Endothelial cell (in vitro differentiated cells): Measurements from ENCODE around the gene NIM1K. TPM values are rescaled to one million over a fixed set of nuclear protein-coding genes. Genes with fewer than 3 reads are reported as not detected.

Experiments used
- DNase-seq: peaks from one replicate; pipeline ENCODE4 v3.0.0; 2021; ENCODE audit warnings: low spot score
- H3K27ac Mint-ChIP-seq: one replicate; pipeline ENCODE4 v1.8.0; 2021; ENCODE audit warnings: mixed read lengths, inconsistent platforms; ENCODE audit not compliant: unreplicated experiment
- H3K27me3 Mint-ChIP-seq: one replicate; pipeline ENCODE4 v1.8.0; 2021; ENCODE audit warnings: mild to moderate bottlenecking, moderate library complexity, mixed read lengths, inconsistent platforms; ENCODE audit not compliant: unreplicated experiment
- H3K36me3 Mint-ChIP-seq: one replicate; pipeline ENCODE4 v1.8.0; 2021; ENCODE audit warnings: mild to moderate bottlenecking, low read depth, mixed read lengths, inconsistent platforms; ENCODE audit not compliant: unreplicated experiment
- H3K4me1 Mint-ChIP-seq: one replicate; pipeline ENCODE4 v1.8.0; 2021; ENCODE audit warnings: mild to moderate bottlenecking, mixed read lengths, inconsistent platforms; ENCODE audit not compliant: unreplicated experiment
- H3K4me3 Mint-ChIP-seq: one replicate; pipeline ENCODE4 v1.8.0; 2021; ENCODE audit warnings: mild to moderate bottlenecking, mixed read lengths, inconsistent platforms; ENCODE audit not compliant: unreplicated experiment
- H3K9me3 Mint-ChIP-seq: one replicate; pipeline ENCODE4 v1.8.0; 2021; ENCODE audit warnings: mixed read lengths, inconsistent platforms; ENCODE audit not compliant: unreplicated experiment
- total RNA-seq: library from RNA; stranded (reverse); fragmentation: NEBNext Ultra II Directional; extraction: Animal tissue kit (Norgen Biotek cat#: 25700); gene quantifications from one replicate; pipeline ENCODE4 v1.2.1, GENCODE V29; 2021; ENCODE audit not compliant: unreplicated experiment
- TF ChIP-seq, protein P1 (sequence below): fragments of 200-600 bp; sonication (generic); IDR thresholded peaks from one replicate; pipeline ENCODE4 v1.5.0; 2021; ENCODE audit warnings: antibody characterized with exemption; ENCODE audit not compliant: unreplicated experiment

Gene NIM1K
- total RNA-seq, 1 donor from 2014 or later: 0.15 TPM

DNA sequence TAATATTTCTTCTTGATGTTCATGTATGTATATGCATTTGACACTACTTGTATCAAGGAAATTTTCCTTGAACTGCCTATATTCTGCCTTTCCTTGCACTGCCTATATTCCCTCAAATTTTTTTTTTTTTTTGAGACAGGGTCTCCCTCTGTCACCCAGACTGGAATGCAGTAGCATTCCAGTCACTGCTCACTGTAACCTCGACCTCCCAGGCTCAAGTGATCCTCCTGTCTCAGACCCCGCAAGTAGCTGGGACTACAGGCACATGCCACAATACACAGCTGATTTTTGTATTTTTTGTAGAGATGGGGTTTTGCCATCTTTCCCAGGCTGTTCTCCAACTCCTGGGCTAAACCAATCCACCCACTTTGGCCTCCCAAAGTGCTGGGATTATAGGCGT, 117.1 kb downstream of the NIM1K start:
- Mint-ChIP-seq H3K4me1 (peaks cover 55% of the 10 kb centered on the region), H3K27me3 (peaks cover 10% of the 10 kb centered on the region), H3K36me3 (peaks cover 11% of the 10 kb centered on the region), H3K27ac (peak overlapping the region; percentile 81), H3K4me3 (peak overlapping the region; percentile 37), H3K9me3 (peaks cover 4% of the 10 kb centered on the region)
- TF ChIP-seq, protein P1, sequence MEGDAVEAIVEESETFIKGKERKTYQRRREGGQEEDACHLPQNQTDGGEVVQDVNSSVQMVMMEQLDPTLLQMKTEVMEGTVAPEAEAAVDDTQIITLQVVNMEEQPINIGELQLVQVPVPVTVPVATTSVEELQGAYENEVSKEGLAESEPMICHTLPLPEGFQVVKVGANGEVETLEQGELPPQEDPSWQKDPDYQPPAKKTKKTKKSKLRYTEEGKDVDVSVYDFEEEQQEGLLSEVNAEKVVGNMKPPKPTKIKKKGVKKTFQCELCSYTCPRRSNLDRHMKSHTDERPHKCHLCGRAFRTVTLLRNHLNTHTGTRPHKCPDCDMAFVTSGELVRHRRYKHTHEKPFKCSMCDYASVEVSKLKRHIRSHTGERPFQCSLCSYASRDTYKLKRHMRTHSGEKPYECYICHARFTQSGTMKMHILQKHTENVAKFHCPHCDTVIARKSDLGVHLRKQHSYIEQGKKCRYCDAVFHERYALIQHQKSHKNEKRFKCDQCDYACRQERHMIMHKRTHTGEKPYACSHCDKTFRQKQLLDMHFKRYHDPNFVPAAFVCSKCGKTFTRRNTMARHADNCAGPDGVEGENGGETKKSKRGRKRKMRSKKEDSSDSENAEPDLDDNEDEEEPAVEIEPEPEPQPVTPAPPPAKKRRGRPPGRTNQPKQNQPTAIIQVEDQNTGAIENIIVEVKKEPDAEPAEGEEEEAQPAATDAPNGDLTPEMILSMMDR: no peak
- DNase-seq: no peak

DNA sequence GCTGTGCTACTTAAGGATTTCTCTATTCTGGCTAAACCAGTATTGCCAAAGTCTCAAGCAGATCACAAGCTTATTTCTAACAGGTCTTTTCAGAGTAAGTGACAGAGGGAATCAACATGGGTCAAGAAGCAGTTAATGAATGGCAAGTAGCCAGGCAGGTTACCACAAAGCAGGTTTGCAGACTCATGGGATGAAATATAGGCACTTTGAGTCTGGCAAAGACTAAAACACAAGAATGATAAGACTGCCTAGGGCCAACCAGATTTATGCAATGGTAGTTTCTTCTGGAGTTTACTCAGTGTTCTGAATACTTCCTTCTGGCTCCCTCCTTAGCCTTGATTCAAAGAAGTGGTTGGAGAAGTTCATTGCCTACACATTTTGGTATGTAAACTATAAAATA, 117.6 kb downstream of the NIM1K start:
- no peak for DNase-seq
- Mint-ChIP-seq H3K27me3 (peaks cover 10% of the 10 kb centered on the region), H3K36me3 (peaks cover 11% of the 10 kb centered on the region), H3K4me1 (peaks cover 54% of the 10 kb centered on the region), H3K9me3 (peaks cover 4% of the 10 kb centered on the region), H3K4me3 (peak overlapping the region; percentile 37), H3K27ac (peak overlapping the region; percentile 81)
- TF ChIP-seq, protein P1: no peak

DNA sequence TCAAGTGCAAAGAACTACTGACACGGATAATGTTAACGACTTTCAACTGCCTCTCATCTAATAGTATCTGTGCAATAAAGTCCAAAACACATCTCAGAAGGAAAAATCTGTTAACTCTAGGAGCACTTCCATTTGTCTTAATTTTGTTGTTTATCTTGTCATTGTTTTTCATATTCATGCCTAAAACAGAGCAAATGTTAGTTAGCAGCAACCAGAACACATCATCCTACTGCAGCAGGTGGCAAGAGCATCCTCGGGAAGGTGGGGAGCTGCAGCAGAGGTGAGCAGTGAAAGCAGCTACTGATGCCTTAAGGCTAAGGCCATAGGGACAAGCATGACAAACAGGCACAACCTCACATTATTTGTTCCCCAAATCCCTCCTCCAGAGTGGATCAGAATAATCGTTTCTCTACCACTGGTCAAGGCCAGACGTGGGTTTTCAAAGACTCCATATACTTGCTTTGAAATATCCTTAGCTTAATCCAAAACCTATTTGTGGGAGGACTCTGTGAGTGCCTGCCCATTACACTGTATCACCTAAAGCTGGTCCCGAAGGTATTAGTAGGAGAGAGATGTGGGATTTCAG, 120.1 kb downstream of the NIM1K start:
- TF ChIP-seq, protein P1: no peak
- Mint-ChIP-seq H3K27me3 (peaks cover 12% of the 10 kb centered on the region), H3K9me3 (peaks cover 4% of the 10 kb centered on the region)

DNA sequence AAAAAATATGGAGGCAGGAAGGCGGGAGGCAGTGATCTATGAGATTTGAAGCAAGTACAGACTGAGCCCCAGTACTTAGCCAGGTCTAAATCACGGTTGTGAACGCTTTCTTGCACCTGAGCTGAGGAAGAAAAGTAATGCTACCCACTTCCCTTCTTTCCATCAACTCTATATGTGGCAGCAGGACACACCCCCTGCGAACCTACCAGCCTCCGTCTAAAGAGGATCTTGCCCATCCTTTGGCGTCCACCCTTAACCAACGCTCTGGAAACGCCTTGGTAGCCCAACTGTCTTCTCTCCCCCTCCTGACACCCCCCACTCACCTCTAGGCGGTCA, 120.6 kb downstream of the NIM1K start:
- H3K27me3 Mint-ChIP-seq: peaks cover 12% of the 10 kb centered on the region
- peak overlapping the region; percentile 98 for H3K27ac Mint-ChIP-seq
- H3K4me1 Mint-ChIP-seq: peaks cover 44% of the 10 kb centered on the region
- TF ChIP-seq, protein P1: no peak
- H3K36me3 Mint-ChIP-seq: peaks cover 11% of the 10 kb centered on the region
- peaks cover 4% of the 10 kb centered on the region for H3K9me3 Mint-ChIP-seq
- H3K4me3 Mint-ChIP-seq: peak overlapping the region; percentile 100
- no peak for DNase-seq

More for the DNA sequence above, 120.1 kb downstream of the NIM1K start:
- H3K27ac Mint-ChIP-seq: peak overlapping the region; percentile 98
- no peak for DNase-seq
- peaks cover 46% of the 10 kb centered on the region for H3K4me1 Mint-ChIP-seq
- peak overlapping the region; percentile 100 for H3K4me3 Mint-ChIP-seq
- H3K36me3 Mint-ChIP-seq: peaks cover 11% of the 10 kb centered on the region

DNA sequence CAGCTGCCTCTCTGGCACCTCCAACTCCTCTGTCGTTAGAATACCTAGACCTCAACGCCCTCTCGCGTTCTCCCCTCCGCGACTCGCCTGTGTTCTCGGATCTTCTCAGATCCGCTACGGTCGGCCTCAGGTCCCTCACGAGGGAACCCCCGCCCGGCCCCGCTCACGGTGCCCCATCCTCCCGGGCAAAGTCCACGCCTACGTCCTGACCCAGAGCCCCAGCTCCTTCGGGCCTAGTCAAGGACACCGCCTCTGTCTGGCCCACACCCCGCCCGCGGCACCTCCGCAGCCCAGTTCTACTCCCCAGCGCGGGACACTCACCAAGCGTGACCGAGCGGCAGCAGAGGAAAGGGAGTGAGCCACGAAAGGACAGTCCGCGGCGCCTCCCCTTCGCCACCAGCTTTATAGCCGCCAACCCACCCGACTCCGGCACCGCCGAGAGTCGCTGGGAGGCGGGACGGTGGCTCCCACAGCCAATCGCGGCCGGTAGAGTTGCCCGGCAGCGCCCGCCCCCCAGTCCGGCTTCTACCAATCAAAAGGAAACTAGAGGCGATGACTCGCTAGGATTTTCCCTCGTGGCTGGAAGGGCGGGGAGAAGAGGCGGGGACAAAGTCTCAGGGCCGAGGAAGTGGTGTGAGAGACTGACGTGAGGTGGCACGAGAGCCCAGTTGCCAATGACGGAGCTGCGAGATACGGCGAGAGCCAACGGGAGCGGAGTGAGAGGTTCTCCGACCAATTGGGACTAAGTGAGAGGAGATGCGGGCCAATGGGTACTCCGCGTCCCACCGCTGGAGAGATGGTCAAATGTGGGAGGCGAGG, 121.2 kb downstream of the NIM1K start, which contains the start of gene HMGCS1:
HMGCS1 (minus strand) TSS at position 378 of the 819 bp plus-strand sequence. CDS start 14,447 bp downstream, outside the sequence.
- peak within 1 kb of the TSS; percentile 98 for H3K27ac Mint-ChIP-seq
- peak; percentile 97 for DNase-seq
- peaks cover 11% of the 10 kb centered on the region for H3K36me3 Mint-ChIP-seq
- TF ChIP-seq, protein P1: no peak
- H3K4me3 Mint-ChIP-seq: peak within 1 kb of the TSS; percentile 100
- H3K27me3 Mint-ChIP-seq: peaks cover 12% of the 10 kb centered on the region
- peaks cover 4% of the 10 kb centered on the region for H3K9me3 Mint-ChIP-seq
- H3K4me1 Mint-ChIP-seq: peaks cover 38% of the 10 kb centered on the region
